DOHH2 (cell line): ENCODE data around the gene APMAP.

Source experiments
- EZH2phosphoT487 ChIP-seq: fragments of 200-600 bp; sonication (generic); IDR thresholded peaks from 2 replicates; pipeline ENCODE4 v1.6.1; 2017; ENCODE audit warnings: borderline replicate concordance, mild to moderate bottlenecking, antibody characterized with exemption, low read length, moderate library complexity, mixed read lengths
- TF ChIP-seq, protein P1 (sequence below): fragments of 200-600 bp; sonication (generic); IDR thresholded peaks from one replicate; pipeline ENCODE4 v1.5.1; 2014; ENCODE audit warnings: antibody characterized with exemption, mild to moderate bottlenecking, low read depth, low read length; ENCODE audit not compliant: poor library complexity, severe bottlenecking

DNA sequence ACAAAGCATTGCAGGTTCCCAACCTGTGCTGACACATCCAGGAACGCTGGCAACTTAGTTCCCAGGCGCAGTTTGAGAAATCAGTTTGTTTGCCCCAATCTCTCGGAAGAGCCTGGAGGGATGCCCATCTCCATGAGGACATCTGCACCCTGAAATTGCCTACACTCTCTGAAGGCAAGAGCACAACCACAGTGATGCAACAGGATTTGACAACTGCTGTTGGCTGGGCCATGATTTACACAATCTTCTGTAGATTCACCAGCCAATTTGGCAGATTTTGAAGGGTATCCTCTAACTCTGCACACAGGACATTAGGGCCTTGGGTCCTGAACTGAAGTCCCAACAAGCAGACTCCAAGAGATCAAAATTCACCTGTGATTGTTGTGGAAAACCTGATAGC is 3.4 kb downstream of the APMAP start:
- TF ChIP-seq, protein P1, sequence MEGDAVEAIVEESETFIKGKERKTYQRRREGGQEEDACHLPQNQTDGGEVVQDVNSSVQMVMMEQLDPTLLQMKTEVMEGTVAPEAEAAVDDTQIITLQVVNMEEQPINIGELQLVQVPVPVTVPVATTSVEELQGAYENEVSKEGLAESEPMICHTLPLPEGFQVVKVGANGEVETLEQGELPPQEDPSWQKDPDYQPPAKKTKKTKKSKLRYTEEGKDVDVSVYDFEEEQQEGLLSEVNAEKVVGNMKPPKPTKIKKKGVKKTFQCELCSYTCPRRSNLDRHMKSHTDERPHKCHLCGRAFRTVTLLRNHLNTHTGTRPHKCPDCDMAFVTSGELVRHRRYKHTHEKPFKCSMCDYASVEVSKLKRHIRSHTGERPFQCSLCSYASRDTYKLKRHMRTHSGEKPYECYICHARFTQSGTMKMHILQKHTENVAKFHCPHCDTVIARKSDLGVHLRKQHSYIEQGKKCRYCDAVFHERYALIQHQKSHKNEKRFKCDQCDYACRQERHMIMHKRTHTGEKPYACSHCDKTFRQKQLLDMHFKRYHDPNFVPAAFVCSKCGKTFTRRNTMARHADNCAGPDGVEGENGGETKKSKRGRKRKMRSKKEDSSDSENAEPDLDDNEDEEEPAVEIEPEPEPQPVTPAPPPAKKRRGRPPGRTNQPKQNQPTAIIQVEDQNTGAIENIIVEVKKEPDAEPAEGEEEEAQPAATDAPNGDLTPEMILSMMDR = no peak
- TF ChIP-seq EZH2phosphoT487 = no peak
